PC-3 (cell line): Measurements from ENCODE around the gene CEBPA.

Experiments
- CTCF ChIP-seq: fragments of 300-600 bp; sonication (generic); conservative IDR thresholded peaks from 2 replicates; pipeline ENCODE4 v1.5.1; 2017; ENCODE audit warnings: antibody characterized with exemption, low read depth, mild to moderate bottlenecking, low read length
- EZH2 ChIP-seq: fragments of 300-600 bp; sonication (generic); IDR thresholded peaks from one replicate; pipeline ENCODE4 v1.6.1; 2017; ENCODE audit warnings: antibody characterized with exemption, mild to moderate bottlenecking, low read length; ENCODE audit not compliant: unreplicated experiment

- TF ChIP-seq CTCF = no peak
- TF ChIP-seq EZH2 = no peak
These were observed 3.2 kb downstream of the CEBPA start for GRCh38 chr19:33299051-33299688.
